ENCODE results near the gene RABGEF1. TPM values are rescaled to one million over a fixed set of nuclear protein-coding genes. Genes with fewer than 3 reads are reported as not detected.

The RABGEF1 gene
- total and polyA plus RNA-seq, 2 of the 8 experiments (the other 6 are each of a cell fraction or from before 2014, with no cell fraction given), result 10.2 to 18.0 TPM

DNA sequence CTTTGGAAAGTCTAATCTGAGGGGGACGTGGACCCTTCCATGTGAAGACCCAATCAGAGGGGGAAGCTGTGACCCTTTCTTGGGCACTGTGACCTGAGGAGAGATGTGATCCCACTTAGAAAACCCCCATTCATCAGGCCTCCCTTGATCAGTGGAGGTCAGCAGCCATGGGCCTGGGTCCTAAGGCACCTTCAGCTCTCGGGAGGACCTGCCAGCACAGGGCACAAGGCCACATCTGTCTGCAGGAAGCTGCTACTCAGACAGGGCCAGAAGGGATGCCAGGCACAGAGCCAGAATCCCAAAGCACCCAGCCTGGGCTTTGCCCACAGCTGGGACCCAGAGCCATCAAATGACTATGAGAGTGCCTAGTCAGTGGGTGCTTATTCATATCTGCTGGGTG is 14.7 kb upstream of the RABGEF1 start:
- H2BK12ac ChIP-seq (ENCODE audit: low read depth, low read length), result no peak overlapping the region
- 82% methylated on average over 2 of the region's 2 CpGs; no CpG with 5 or more reads in 1 of the 2 experiments for WGBS, 2 experiments (ENCODE audit: extremely low coverage in 1 of 2, insufficient coverage in 1 of 2, insufficient read length in 1 of 2, insufficient replicate concordance in 2 of 2, low coverage in 1 of 2, low lambda C conversion rate in 2 of 2, missing lambda C conversion rate in 1 of 2)
- TF ChIP-seq SIRT6 (IDR thresholded peaks at IDR 0.05; ENCODE audit: low read length) (no peak), TCF12 (IDR thresholded peaks at IDR 0.05; ENCODE audit: low read depth, low read length) (no peak), SP1 (IDR thresholded peaks at IDR 0.05; ENCODE audit: low read depth, low read length) (no peak), RAD21 (IDR thresholded peaks at IDR 0.05 in 1 of 2, conservative IDR thresholded peaks at IDR 0.05 in 1 of 2; ENCODE audit: low read depth in 2 of 2, low read length in 2 of 2) (no peak)
- H3K4me2 ChIP-seq (ENCODE audit: insufficient read depth in 1 of 2, low read depth in 2 of 2, low read length in 2 of 2), result no peak overlapping the region
- H3K27ac ChIP-seq (ENCODE audit: low read depth, low read length), result no peak overlapping the region
- H2AFZ ChIP-seq (ENCODE audit: low read length), result no peak overlapping the region
- H3K23ac ChIP-seq (ENCODE audit: insufficient read length), result no peak overlapping the region
- no peak overlapping the region for H3K18ac ChIP-seq (ENCODE audit: extremely low read depth, low read length)
- no peak overlapping the region for H4K5ac ChIP-seq (ENCODE audit: insufficient read length, low read depth, low read length)
- H3K36me3 ChIP-seq (ENCODE audit: control insufficient read depth in 2 of 4, insufficient read depth in 4 of 4, low read length in 3 of 4), result no peaks in the 10 kb centered on the region
- H4K8ac ChIP-seq (ENCODE audit: extremely low read depth, insufficient read depth, low read length), result no peak overlapping the region
- no peaks in the 10 kb centered on the region for H4K20me1 ChIP-seq (replicated peaks in 1 of 2; ENCODE audit: control insufficient read depth in 1 of 2, insufficient read depth in 2 of 2, low read length in 2 of 2)
- peaks cover 8% of the 10 kb centered on the region; the same call in 1 of the 2 replicates for H3K23me2 ChIP-seq (ENCODE audit: low read depth, low read length)
- no peak overlapping the region for H4K91ac ChIP-seq (replicated peaks; ENCODE audit: insufficient read length, low read length)
- H3K56ac ChIP-seq (replicated peaks; ENCODE audit: insufficient read length, low read depth, low read length), result no peak overlapping the region
- H3K79me2 ChIP-seq (ENCODE audit: control insufficient read depth in 1 of 2, insufficient read depth in 2 of 2, low read length in 2 of 2), result no peaks in the 10 kb centered on the region
- H2BK20ac ChIP-seq (ENCODE audit: low read length), result no peak overlapping the region
- H3K79me1 ChIP-seq (ENCODE audit: low read depth, low read length), result no peaks in the 10 kb centered on the region
- no peak overlapping the region for H3K14ac ChIP-seq (ENCODE audit: insufficient read length)
- no peak for DNase-seq (ENCODE audit: low read depth in 1 of 2, low spot score in 2 of 2)
- ChIA-PET CTCF (ENCODE audit: partially characterized antibody) (interaction anchor here (0.7 kb wide), 1 partner anchor 24 kb away, joined by 3 read pairs; no protein-coding TSS in a partner anchor), POLR2A (ENCODE audit: partially characterized antibody) (interaction anchor here (1.0 kb wide), 1 partner anchor 15 kb away, joined by 4 read pairs; the partner anchor contains the start of gene RABGEF1)
- no peak overlapping the region for H3K9ac ChIP-seq (replicated peaks in 1 of 4; ENCODE audit: extremely low read depth in 1 of 4, low read depth in 3 of 4, low read length in 3 of 4)
- H2BK120ac ChIP-seq (replicated peaks; ENCODE audit: low read depth, low read length), result no peak overlapping the region
- H2AK5ac ChIP-seq (ENCODE audit: low read depth, low read length), result no peak overlapping the region
- H2BK5ac ChIP-seq (ENCODE audit: low read depth, low read length), result no peak overlapping the region
- H2BK15ac ChIP-seq (ENCODE audit: low read length), result no peak overlapping the region
- H3K4me1 ChIP-seq (replicated peaks in 1 of 4; ENCODE audit: control insufficient read depth in 3 of 4, insufficient read depth in 4 of 4, low read length in 3 of 4), result no peaks in the 10 kb centered on the region
- peaks cover 0 to 5% of the 10 kb centered on the region in 2 experiments; a peak in 2 of 4 replicates for H3K9me3 ChIP-seq (ENCODE audit: insufficient read depth in 2 of 2, low read depth in 1 of 2, low read length in 1 of 2)
- no peak for FAIRE-seq
- no peaks in the 10 kb centered on the region for H3K27me3 ChIP-seq (replicated peaks in 1 of 4; ENCODE audit: control insufficient read depth in 3 of 4, extremely low read depth in 1 of 4, insufficient read depth in 3 of 4, low read length in 3 of 4)
- no peak overlapping the region for H3K4ac ChIP-seq (replicated peaks; ENCODE audit: insufficient read length, low read depth, low read length)
- no peak overlapping the region for H3K4me3 ChIP-seq (ENCODE audit: extremely low read depth in 1 of 4, insufficient read depth in 2 of 4, low read depth in 3 of 4, low read length in 4 of 4)
